Medulla oblongata (tissue), 1 donor: ENCODE measurements around the gene MFSD2A.
"Not testable (repeated sequence)": the region's sequence is repeated elsewhere in the genome, so short reads cannot be mapped to it uniquely, and the experiment has no call there.

Source experiments
- DNase-seq: peaks from one replicate; pipeline ENCODE4 v3.0.0-alpha.2; 2015; ENCODE audit errors: extremely low spot score

MFSD2A gene

GRCh38 chr1:39954870-39955546 lies at the start of gene MFSD2A:
Gene MFSD2A, plus strand, starts transcription at chr1:39955145. Its CDS starts 148 bp downstream, at chr1:39955293.
- DNase-seq: peak; percentile 91

GRCh38 chr1:39905172-39905571 lies 49.8 kb upstream of the MFSD2A start:
- no peak for DNase-seq

- DNase-seq: peak; percentile 72
Measured at GRCh38 chr1:39907528-39908453, 47.2 kb upstream of the MFSD2A start.

GRCh38 chr1:39908534-39908933 lies 46.4 kb upstream of the MFSD2A start:
- DNase-seq: no peak

GRCh38 chr1:39910263-39910662 lies 44.7 kb upstream of the MFSD2A start:
- no peak for DNase-seq

DNA sequence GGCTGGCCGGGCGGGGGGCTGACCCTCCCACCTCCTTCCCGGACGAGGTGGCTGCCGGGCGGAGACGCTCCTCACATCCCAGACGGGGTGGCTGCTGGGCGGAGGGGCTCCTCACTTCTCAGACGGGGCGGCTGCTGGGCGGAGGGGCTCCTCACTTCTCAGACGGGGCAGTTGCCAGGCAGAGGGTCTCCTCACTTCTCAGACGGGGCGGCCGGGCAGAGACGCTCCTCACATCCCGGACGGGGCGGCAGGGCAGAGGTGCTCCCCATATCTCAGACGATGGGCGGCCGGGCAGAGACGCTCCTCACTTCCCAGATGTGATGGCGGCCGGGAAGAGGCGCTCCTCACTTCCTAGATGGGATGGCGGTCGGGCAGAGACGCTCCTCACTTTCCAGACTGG lies 41.8 kb upstream of the MFSD2A start:
- not testable (repeated sequence) for DNase-seq

DNA sequence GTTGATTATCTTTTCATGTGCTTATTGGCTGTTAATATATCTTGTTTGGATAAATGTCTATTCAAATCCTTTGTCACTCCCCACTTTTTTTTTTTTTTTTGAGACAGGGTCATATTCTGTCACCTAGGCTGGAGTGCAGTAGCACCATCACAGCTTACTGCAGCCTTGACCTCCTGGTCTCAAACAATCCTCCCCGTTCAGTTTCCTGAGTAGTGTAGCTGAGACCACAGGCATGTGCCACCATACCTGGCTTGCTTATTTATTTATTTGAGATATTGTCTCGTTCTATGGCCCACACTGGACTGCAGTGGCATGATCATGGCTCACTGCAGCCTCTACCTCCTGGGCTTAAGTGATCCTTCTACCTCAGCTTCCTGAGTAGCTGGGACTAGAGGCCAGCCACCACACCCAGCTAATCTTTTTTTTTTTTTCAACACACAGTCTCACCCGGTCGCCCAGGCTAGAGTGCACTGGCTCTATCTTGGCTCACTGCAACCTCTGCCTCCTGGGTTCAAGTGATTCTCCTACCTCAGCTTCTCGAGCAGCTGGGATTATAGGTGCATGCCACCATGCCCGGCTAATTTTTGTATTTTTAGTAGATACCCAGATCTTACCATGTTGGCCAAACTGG lies 39.3 kb upstream of the MFSD2A start:
- no peak for DNase-seq

DNA sequence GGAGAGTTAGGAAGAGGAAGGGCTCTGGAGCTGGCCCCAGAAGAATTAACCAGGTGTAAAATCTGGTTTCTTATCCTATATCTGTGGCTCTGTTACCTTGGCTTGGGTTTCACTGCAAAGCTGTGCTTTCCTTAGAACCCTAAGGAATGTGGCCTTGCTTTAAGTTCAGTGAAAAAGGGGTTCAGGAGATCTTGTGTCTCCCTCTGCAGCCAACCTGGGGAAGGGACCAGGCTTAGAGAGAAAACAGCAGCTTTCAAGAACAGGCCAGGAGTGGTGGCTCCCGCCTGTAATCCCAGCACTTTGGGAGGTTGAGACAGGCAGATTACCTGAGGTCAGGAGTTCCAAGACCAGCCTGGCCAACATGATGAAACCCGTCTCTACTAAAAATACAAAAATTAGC lies 37.1 kb upstream of the MFSD2A start:
- no peak for DNase-seq

DNA sequence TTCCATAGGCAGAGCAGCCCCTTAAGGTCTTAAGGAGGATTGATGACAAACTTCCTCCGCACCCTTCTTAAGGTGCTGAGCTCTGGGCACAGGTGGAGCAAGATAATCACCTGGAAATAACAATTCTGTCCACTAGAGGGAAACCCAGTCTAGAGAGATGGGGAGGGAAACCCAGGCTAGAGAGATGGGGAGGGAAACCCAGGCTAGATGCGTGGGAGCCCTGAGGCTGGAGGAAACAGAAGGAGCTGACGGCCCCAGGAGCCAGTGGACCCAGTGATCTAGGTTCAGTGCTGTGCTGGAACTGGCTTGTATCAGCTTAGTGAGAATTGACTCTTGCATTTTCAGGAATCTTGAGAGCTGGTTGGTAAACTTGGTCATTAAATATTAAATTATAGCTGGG lies 35.4 kb upstream of the MFSD2A start:
- DNase-seq: peak; percentile 82

- DNase-seq: no peak
Measured at GRCh38 chr1:39922251-39922688, 32.7 kb upstream of the MFSD2A start.

GRCh38 chr1:39925721-39926342 lies 29.1 kb upstream of the MFSD2A start:
- DNase-seq: no peak

GRCh38 chr1:39926343-39926793 lies 28.6 kb upstream of the MFSD2A start:
- DNase-seq: peak; percentile 29

GRCh38 chr1:39926820-39927219 lies 28.1 kb upstream of the MFSD2A start:
- no peak for DNase-seq

- DNase-seq: no peak
Measured at GRCh38 chr1:39927538-39927937, 27.4 kb upstream of the MFSD2A start.

- no peak for DNase-seq
Measured at GRCh38 chr1:39928809-39929587, 25.9 kb upstream of the MFSD2A start.

- DNase-seq: peak; percentile 83
Measured at GRCh38 chr1:39933956-39934941, 20.7 kb upstream of the MFSD2A start.

GRCh38 chr1:39936724-39937491 lies 18.0 kb upstream of the MFSD2A start:
- peak; percentile 84 for DNase-seq

GRCh38 chr1:39938856-39939255 lies 16.1 kb upstream of the MFSD2A start:
- no peak for DNase-seq

DNA sequence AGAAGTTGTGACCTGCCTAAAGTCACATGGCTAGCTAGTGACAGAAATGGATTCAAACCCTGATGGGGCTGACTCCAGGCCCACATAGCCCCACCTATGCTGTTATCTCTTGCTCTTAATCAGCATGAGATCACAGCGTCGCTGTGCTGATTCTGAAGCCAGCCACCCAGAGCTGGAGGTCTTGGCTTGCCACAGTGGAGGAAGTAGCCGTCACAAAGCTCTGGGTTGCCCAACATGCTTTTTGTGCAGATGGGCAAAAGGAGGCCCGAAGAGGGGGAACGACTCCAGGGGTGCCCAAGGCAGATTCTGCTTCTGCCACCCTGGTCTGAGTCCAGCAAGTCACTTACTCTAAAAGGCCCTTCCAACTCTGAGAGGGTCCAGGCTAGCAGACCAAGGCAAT lies 14.7 kb upstream of the MFSD2A start:
- DNase-seq: peak; percentile 67
